Cardiac fibroblast (primary cell): Measurements from ENCODE around the gene MCMBP.
"Not testable (repeated sequence)": the region's sequence is repeated elsewhere in the genome, so short reads cannot be mapped to it uniquely, and the experiment has no call there.

Experiments used
- DNase-seq, 2 donors: peaks; one replicate each; pipeline versions ENCODE4 v3.0.0 to v3.0.0-alpha.2; 2010; ENCODE audit warnings: low read depth in 2 of 2
- H3K4me3 ChIP-seq, 2 donors: replicated peaks in 1 of 2; 1 replicate in 1 of 2; 2 replicates in 1 of 2; pipeline ENCODE4 v1.5.1; 2011; ENCODE audit warnings: low read depth in 2 of 2, low read length in 2 of 2, mild to moderate bottlenecking in 2 of 2, moderate library complexity in 1 of 2
- CTCF ChIP-seq: IDR thresholded peaks from one replicate; pipeline ENCODE4 v1.5.1; 2011; ENCODE audit warnings: low read depth, mild to moderate bottlenecking, low read length, inconsistent platforms

Gene MCMBP

GRCh38 chr10:119871881-119872609 lies 598 bp downstream of the MCMBP start:
- peak; percentile 49 to 65 for DNase-seq
- no peak for TF ChIP-seq CTCF
- peak overlapping the region; percentile 79 to 82 for H3K4me3 ChIP-seq

- DNase-seq, result not testable (repeated sequence)
These were observed 3.2 kb downstream of the MCMBP start for GRCh38 chr10:119869398-119869797.

GRCh38 chr10:119867317-119867716 lies 5.3 kb downstream of the MCMBP start:
- TF ChIP-seq CTCF, result no peak
- no peak overlapping the region for H3K4me3 ChIP-seq
- DNase-seq, result no peak

More at GRCh38 chr10:119869398-119869797, 3.2 kb downstream of the MCMBP start:
- H3K4me3 ChIP-seq, result not testable (repeated sequence)

GRCh38 chr10:119865699-119866240 lies 6.9 kb downstream of the MCMBP start:
- H3K4me3 ChIP-seq, result no peak overlapping the region
- no peak for TF ChIP-seq CTCF
- DNase-seq, result no peak

GRCh38 chr10:119863951-119864565 lies 8.6 kb downstream of the MCMBP start:
- TF ChIP-seq CTCF, result no peak
- no peak overlapping the region for H3K4me3 ChIP-seq
- DNase-seq, result peak in 1 of 2 donors; percentile 15

- no peak for TF ChIP-seq CTCF
- H3K4me3 ChIP-seq, result no peak overlapping the region
- no peak for DNase-seq
These were observed 10.1 kb downstream of the MCMBP start for GRCh38 chr10:119862524-119862923.

GRCh38 chr10:119860866-119861607 lies 11.6 kb downstream of the MCMBP start:
- DNase-seq, result no peak
- TF ChIP-seq CTCF, result no peak
- no peak overlapping the region for H3K4me3 ChIP-seq
